Measurements from ENCODE around the gene USP17L22.
"Not testable (repeated sequence)": the region's sequence is repeated elsewhere in the genome, so short reads cannot be mapped to it uniquely, and the experiment has no call there.

Gene USP17L22

DNA sequence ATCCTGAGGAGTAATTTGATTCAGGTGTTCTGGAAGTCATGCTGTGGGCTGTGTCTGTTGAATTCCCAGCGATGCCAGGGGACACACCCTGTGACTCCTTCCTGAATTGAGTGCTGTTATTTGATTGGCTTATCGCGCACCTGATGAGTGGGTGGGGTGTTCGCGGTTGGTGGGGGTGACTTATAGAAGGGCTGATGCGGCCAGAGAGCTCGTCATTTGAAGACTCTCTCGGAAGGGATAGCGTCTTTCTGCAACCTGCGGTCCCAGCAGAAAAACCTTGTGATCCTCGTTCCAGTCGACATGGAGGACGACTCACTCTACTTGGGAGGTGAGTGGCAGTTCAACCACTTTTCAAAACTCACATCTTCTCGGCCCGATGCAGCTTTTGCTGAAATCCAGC lies at the start of gene USP17L22:
USP17L22 (plus strand) TSS at position 301 of the 400 bp plus-strand sequence; CDS start at position 301, 0 bp downstream.
- H3K4me3 Mint-ChIP-seq; H3K9me3 Mint-ChIP-seq (ENCODE audit: low read depth); H3K27me3 Mint-ChIP-seq: not testable (repeated sequence)

GRCh38 chr4:9219852-9220251 lies 47.6 kb upstream of the USP17L22 start, which contains the start of gene USP17L12:
Gene USP17L12 (plus strand): TSS chr4:9220152. CDS start chr4:9220152, 0 bp downstream.
- H3K27ac Mint-ChIP-seq; H3K4me3 Mint-ChIP-seq; H3K27me3 Mint-ChIP-seq; H3K9me3 Mint-ChIP-seq (ENCODE audit: low read depth); H3K4me1 Mint-ChIP-seq (ENCODE audit: low read depth); H3K36me3 Mint-ChIP-seq: not testable (repeated sequence)

More for the DNA sequence above, at the start of gene USP17L22:
- H3K27ac Mint-ChIP-seq; H3K36me3 Mint-ChIP-seq; H3K4me1 Mint-ChIP-seq (ENCODE audit: low read depth): not testable (repeated sequence)

DNA sequence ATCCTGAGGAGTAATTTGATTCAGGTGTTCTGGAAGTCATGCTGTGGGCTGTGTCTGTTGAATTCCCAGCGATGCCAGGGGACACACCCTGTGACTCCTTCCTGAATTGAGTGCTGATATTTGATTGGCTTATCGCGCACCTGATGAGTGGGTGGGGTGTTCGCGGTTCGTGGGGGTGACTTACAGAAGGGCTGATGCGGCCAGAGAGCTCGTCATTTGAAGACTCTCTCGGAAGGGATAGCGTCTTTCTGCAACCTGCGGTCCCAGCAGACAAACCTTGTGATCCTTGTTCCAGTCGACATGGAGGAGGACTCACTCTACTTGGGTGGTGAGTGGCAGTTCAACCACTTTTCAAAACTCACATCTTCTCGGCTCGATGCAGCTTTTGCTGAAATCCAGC lies 42.8 kb upstream of the USP17L22 start, which contains the start of gene USP17L13:
USP17L13 (plus strand) TSS at position 301 of the 400 bp plus-strand sequence; CDS start at position 301, 0 bp downstream.
- H3K4me3 Mint-ChIP-seq, result not testable (repeated sequence)

GRCh38 chr4:9230249-9230648 lies 37.2 kb upstream of the USP17L22 start:
- not testable (repeated sequence) for H3K4me1 Mint-ChIP-seq (ENCODE audit: low read depth); H3K27me3 Mint-ChIP-seq; H3K27ac Mint-ChIP-seq; H3K9me3 Mint-ChIP-seq (ENCODE audit: low read depth); H3K36me3 Mint-ChIP-seq; H3K4me3 Mint-ChIP-seq

More for the DNA sequence above, 42.8 kb upstream of the USP17L22 start, which contains the start of gene USP17L13:
- not testable (repeated sequence) for H3K36me3 Mint-ChIP-seq; H3K9me3 Mint-ChIP-seq (ENCODE audit: low read depth); H3K27me3 Mint-ChIP-seq; H3K27ac Mint-ChIP-seq; H3K4me1 Mint-ChIP-seq (ENCODE audit: low read depth)

- not testable (repeated sequence) for H3K27ac Mint-ChIP-seq; H3K9me3 Mint-ChIP-seq (ENCODE audit: low read depth); H3K27me3 Mint-ChIP-seq; H3K36me3 Mint-ChIP-seq; H3K4me1 Mint-ChIP-seq (ENCODE audit: low read depth); H3K4me3 Mint-ChIP-seq
Observed at GRCh38 chr4:9234085-9234484, 33.3 kb upstream of the USP17L22 start, which contains the start of gene USP17L15. Gene USP17L15 (plus strand): TSS chr4:9234385. CDS start chr4:9234385, 0 bp downstream.

- H3K9me3 Mint-ChIP-seq (ENCODE audit: low read depth); H3K27ac Mint-ChIP-seq; H3K36me3 Mint-ChIP-seq; H3K4me3 Mint-ChIP-seq; H3K27me3 Mint-ChIP-seq; H3K4me1 Mint-ChIP-seq (ENCODE audit: low read depth): not testable (repeated sequence)
Observed at GRCh38 chr4:9238461-9238860, 29.0 kb upstream of the USP17L22 start.

DNA sequence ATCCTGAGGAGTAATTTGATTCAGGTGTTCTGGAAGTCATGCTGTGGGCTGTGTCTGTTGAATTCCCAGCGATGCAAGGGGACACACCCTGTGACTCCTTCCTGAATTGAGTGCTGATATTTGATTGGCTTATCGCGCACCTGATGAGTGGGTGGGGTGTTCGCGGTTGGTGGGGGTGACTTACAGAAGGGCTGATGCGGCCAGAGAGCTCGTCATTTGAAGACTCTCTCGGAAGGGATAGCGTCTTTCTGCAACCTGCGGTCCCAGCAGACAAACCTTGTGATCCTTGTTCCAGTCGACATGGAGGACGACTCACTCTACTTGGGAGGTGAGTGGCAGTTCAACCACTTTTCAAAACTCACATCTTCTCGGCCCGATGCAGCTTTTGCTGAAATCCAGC lies 23.8 kb upstream of the USP17L22 start, which contains the start of gene USP17L17:
USP17L17 (plus strand) TSS at position 301 of the 400 bp plus-strand sequence; CDS start at position 301, 0 bp downstream.
- H3K27me3 Mint-ChIP-seq; H3K9me3 Mint-ChIP-seq (ENCODE audit: low read depth); H3K27ac Mint-ChIP-seq; H3K4me3 Mint-ChIP-seq; H3K4me1 Mint-ChIP-seq (ENCODE audit: low read depth); H3K36me3 Mint-ChIP-seq: not testable (repeated sequence)

DNA sequence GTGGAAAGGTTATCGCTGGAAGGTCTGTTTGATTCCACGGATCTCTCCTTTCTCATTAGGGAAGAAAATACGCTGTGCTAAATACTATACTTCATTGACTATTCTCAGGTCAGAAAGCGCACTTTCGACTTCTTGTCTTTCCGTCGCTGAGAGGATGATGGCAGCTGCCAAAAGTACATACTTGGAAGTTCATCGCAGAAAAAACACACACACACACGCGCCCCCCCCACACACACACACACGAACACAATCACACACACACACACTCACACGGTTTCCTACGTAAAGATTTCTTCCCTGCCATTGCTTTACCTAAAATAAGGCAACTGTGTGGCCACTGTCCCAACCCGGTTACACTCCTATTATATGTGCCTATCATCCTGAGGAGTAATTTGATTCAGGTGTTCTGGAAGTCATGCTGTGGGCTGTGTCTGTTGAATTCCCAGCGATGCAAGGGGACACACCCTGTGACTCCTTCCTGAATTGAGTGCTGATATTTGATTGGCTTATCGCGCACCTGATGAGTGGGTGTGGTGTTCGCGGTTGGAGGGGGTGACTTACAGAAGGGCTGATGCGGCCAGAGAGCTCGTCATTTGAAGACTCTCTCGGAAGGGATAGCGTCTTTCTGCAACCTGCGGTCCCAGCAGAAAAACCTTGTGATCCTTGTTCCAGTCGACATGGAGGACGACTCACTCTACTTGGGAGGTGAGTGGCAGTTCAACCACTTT lies 19.3 kb upstream of the USP17L22 start, which contains the start of gene USP17L18:
USP17L18 (plus strand) TSS at position 678 of the 728 bp plus-strand sequence; CDS start at position 678, 0 bp downstream.
- H3K4me1 Mint-ChIP-seq (ENCODE audit: low read depth); H3K4me3 Mint-ChIP-seq; H3K27me3 Mint-ChIP-seq; H3K27ac Mint-ChIP-seq; H3K9me3 Mint-ChIP-seq (ENCODE audit: low read depth); H3K36me3 Mint-ChIP-seq: not testable (repeated sequence)

DNA sequence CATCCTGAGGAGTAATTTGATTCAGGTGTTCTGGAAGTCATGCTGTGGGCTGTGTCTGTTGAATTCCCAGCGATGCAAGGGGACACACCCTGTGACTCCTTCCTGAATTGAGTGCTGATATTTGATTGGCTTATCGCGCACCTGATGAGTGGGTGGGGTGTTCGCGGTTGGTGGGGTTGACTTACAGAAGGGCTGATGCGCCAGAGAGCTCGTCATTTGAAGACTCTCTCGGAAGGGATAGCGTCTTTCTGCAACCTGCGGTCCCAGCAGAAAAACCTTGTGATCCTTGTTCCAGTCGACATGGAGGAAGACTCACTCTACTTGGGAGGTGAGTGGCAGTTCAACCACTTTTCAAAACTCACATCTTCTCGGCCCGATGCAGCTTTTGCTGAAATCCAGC lies 14.3 kb upstream of the USP17L22 start, which contains the start of gene USP17L19:
USP17L19 (plus strand) TSS at position 301 of the 400 bp plus-strand sequence; CDS start at position 301, 0 bp downstream.
- not testable (repeated sequence) for H3K9me3 Mint-ChIP-seq (ENCODE audit: low read depth); H3K36me3 Mint-ChIP-seq; H3K4me3 Mint-ChIP-seq; H3K27me3 Mint-ChIP-seq; H3K27ac Mint-ChIP-seq; H3K4me1 Mint-ChIP-seq (ENCODE audit: low read depth)

DNA sequence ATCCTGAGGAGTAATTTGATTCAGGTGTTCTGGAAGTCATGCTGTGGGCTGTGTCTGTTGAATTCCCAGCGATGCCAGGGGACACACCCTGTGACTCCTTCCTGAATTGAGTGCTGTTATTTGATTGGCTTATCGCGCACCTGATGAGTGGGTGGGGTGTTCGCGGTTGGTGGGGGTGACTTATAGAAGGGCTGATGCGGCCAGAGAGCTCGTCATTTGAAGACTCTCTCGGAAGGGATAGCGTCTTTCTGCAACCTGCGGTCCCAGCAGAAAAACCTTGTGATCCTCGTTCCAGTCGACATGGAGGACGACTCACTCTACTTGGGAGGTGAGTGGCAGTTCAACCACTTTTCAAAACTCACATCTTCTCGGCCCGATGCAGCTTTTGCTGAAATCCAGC lies 9.6 kb upstream of the USP17L22 start, which contains the start of gene USP17L20:
USP17L20 (plus strand) TSS at position 301 of the 400 bp plus-strand sequence; CDS start at position 301, 0 bp downstream.
- not testable (repeated sequence) for H3K27me3 Mint-ChIP-seq; H3K36me3 Mint-ChIP-seq; H3K4me3 Mint-ChIP-seq; H3K27ac Mint-ChIP-seq; H3K4me1 Mint-ChIP-seq (ENCODE audit: low read depth); H3K9me3 Mint-ChIP-seq (ENCODE audit: low read depth)

GRCh38 chr4:9262572-9262971 lies 4.8 kb upstream of the USP17L22 start, which contains the start of gene USP17L21:
Gene USP17L21 (plus strand): TSS chr4:9262872. CDS start chr4:9262872, 0 bp downstream.
- not testable (repeated sequence) for H3K9me3 Mint-ChIP-seq (ENCODE audit: low read depth); H3K27ac Mint-ChIP-seq; H3K4me3 Mint-ChIP-seq; H3K36me3 Mint-ChIP-seq; H3K27me3 Mint-ChIP-seq; H3K4me1 Mint-ChIP-seq (ENCODE audit: low read depth)

DNA sequence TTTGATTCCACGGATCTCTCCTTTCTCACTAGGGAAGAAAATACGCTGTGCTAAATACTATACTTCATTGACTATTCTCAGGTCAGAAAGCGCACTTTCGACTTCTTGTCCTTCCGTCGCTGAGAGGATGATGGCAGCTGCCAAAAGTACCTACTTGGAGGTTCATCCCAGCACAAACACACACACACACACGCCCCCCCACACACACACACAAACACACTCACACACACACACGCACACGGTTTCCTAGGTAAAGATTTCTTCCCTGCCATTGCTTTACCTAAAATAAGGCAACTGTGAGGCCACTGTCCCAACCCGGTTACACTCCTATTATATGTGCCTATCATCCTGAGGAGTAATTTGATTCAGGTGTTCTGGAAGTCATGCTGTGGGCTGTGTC lies 4.3 kb downstream of the USP17L22 start:
- H3K4me3 Mint-ChIP-seq; H3K4me1 Mint-ChIP-seq (ENCODE audit: low read depth); H3K36me3 Mint-ChIP-seq; H3K27ac Mint-ChIP-seq; H3K27me3 Mint-ChIP-seq; H3K9me3 Mint-ChIP-seq (ENCODE audit: low read depth): not testable (repeated sequence)

Data from activated naive CD8-positive, alpha-beta T cell (primary cell).